ENCODE measurements around the gene TCEAL9.

Gene TCEAL9

GRCh38 chrX:103360092-103360491 is 3.8 kb downstream of the TCEAL9 start:
- TF ChIP-seq CTCF (IDR thresholded peaks at IDR 0.05; ENCODE audit: borderline replicate concordance, control extremely low read depth, extremely low read depth, insufficient read depth, missing control alignments), result no peak
- in situ Hi-C loops (cut with MboI; ENCODE audit: low sequenced_read_pairs, unreplicated experiment), result no loop called here
- no peak for DNase-seq (ENCODE audit: low spot score)

GRCh38 chrX:103360916-103361315 is 4.6 kb downstream of the TCEAL9 start:
- no peak for TF ChIP-seq CTCF (IDR thresholded peaks at IDR 0.05; ENCODE audit: borderline replicate concordance, control extremely low read depth, extremely low read depth, insufficient read depth, missing control alignments)
- DNase-seq (ENCODE audit: low spot score), result no peak
- in situ Hi-C loops (cut with MboI; ENCODE audit: low sequenced_read_pairs, unreplicated experiment), result no loop called here

GRCh38 chrX:103361798-103362197 is 5.5 kb downstream of the TCEAL9 start:
- in situ Hi-C loops (cut with MboI; ENCODE audit: low sequenced_read_pairs, unreplicated experiment), result no loop called here

GRCh38 chrX:103362474-103362873 is 6.2 kb downstream of the TCEAL9 start:
- no peak for DNase-seq (ENCODE audit: low spot score)
- in situ Hi-C loops (cut with MboI; ENCODE audit: low sequenced_read_pairs, unreplicated experiment), result no loop called here
- TF ChIP-seq CTCF (IDR thresholded peaks at IDR 0.05; ENCODE audit: borderline replicate concordance, control extremely low read depth, extremely low read depth, insufficient read depth, missing control alignments), result no peak

More at GRCh38 chrX:103361798-103362197, 5.5 kb downstream of the TCEAL9 start:
- no peak for TF ChIP-seq CTCF (IDR thresholded peaks at IDR 0.05; ENCODE audit: borderline replicate concordance, control extremely low read depth, extremely low read depth, insufficient read depth, missing control alignments)
- no peak for DNase-seq (ENCODE audit: low spot score)

DNA sequence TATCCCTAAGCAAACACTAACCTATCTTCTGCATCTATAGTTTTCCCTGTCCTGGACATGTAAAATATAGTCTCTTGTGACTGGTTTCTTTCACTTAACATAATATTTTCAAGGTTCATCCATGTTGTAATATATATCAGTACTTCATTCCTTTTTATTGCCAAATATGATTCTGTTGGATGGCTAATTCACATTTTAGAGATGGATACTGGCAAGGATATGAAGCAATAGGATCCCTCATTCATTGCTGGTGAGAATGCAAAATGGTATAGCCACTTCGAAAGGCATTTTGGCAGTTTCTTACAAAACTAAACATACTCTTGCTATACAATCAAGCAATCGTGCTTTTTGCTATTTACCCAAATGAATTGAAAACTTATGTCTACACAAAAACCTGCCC is 6.7 kb downstream of the TCEAL9 start:
- TF ChIP-seq CTCF (IDR thresholded peaks at IDR 0.05; ENCODE audit: borderline replicate concordance, control extremely low read depth, extremely low read depth, insufficient read depth, missing control alignments), result no peak
- no peak for DNase-seq (ENCODE audit: low spot score)
- in situ Hi-C loops (cut with MboI; ENCODE audit: low sequenced_read_pairs, unreplicated experiment), result no loop called here

DNA sequence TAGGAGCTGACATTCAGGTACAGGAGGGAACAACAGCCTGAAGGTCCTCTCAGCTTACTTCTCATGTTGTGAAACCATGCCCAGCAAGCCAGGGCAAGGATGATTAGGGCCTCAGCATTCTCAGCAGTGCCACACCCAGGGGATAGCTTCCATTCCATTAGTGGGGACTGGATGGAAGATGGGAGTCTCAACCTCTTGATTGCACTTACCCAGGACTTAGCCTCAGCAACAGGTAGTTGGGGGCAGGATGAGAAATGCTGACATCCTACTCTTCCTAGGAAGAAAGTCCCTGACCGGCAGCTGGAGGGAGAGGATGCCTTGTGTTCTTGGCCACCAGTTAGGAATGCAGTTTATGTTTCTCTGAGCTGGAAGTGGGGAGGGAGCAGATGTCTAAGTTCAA is 11.2 kb downstream of the TCEAL9 start:
- TF ChIP-seq CTCF (IDR thresholded peaks at IDR 0.05; ENCODE audit: borderline replicate concordance, control extremely low read depth, extremely low read depth, insufficient read depth, missing control alignments), result no peak
- no peak for DNase-seq (ENCODE audit: low spot score)
- in situ Hi-C loops (cut with MboI; ENCODE audit: low sequenced_read_pairs, unreplicated experiment), result no loop called here

DNA sequence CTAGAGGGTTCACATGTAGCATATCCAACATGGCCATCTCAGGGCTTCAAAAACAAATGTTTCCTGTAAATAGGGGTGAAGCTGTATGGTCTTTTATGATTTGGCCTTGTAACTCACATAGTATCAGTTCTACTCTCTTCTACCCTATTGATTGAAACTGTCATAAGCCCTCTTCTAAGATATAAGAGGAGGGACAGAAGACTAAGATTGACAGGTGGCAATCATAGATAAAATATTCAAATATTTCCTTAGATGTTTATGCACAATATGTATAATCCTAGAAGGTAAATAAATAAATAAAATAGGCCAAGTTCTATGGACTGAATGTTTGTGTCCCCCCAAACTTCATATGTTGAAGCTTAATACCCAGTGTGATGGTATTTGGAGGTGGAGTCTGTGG is 13.2 kb downstream of the TCEAL9 start:
- TF ChIP-seq CTCF (IDR thresholded peaks at IDR 0.05; ENCODE audit: borderline replicate concordance, control extremely low read depth, extremely low read depth, insufficient read depth, missing control alignments), result no peak
- no peak for DNase-seq (ENCODE audit: low spot score)
- in situ Hi-C loops (cut with MboI; ENCODE audit: low sequenced_read_pairs, unreplicated experiment), result no loop called here

Data from GM13976 (cell line).